Colonic mucosa (tissue), 4 donors: ENCODE measurements around the gene SEMA5A. TPM values are rescaled to one million over a fixed set of nuclear protein-coding genes. Genes with fewer than 3 reads are reported as not detected.

Source experiments
- DNase-seq: peaks from one replicate; pipeline ENCODE4 v3.0.0-alpha.2; 2020
- H3K27ac ChIP-seq: fragments of 200-600 bp; one replicate; pipeline ENCODE4 v1.8.0; 2021
- H3K27me3 ChIP-seq: fragments of 200-600 bp; one replicate; pipeline ENCODE4 v1.8.0; 2021
- H3K36me3 ChIP-seq: fragments of 200-600 bp; one replicate; pipeline ENCODE4 v1.8.0; 2021
- H3K4me1 ChIP-seq: fragments of 200-600 bp; one replicate; pipeline ENCODE4 v1.8.0; 2021; ENCODE audit warnings: mild to moderate bottlenecking
- H3K4me3 ChIP-seq: fragments of 200-600 bp; one replicate; pipeline ENCODE4 v1.8.0; 2021
- H3K9ac ChIP-seq, 2 donors: one replicate each; pipeline ENCODE4 v1.7.0; 2013; ENCODE audit warnings: control low read depth in 2 of 2, low read depth in 2 of 2, low read length in 2 of 2
- H3K9me3 ChIP-seq: fragments of 200-600 bp; one replicate; pipeline ENCODE4 v1.8.0; 2021
- intact Hi-C: fragments of 100-400 bp; cut with DNase I; formaldehyde crosslinking; loops from one replicate; pipeline ENCODE4 v1.14.1; 2022
- total RNA-seq, 2 donors: library from RNA; stranded (reverse); fragmentation: NEBNext Ultra II Directional in 1 of 2; extraction: Animal tissue kit (Norgen Biotek cat#: 25700) in 1 of 2; gene quantifications; one replicate each; pipeline ENCODE4 v1.2.1, GENCODE V29; 2021
- TF ChIP-seq, protein P1 (sequence below): fragments of 200-600 bp; IDR thresholded peaks from one replicate; pipeline ENCODE4 v1.8.0; 2022; ENCODE audit warnings: antibody characterized with exemption, mild to moderate bottlenecking
- donor health status: healthy.
- donor health status: DM: no; HTN: no; CAD: no.
- donor health status: DM: no; HTN: no; CAD: no.

The SEMA5A gene
- total RNA-seq, 2 donors from 2014 or later: 23.3 to 32.7 TPM

DNA sequence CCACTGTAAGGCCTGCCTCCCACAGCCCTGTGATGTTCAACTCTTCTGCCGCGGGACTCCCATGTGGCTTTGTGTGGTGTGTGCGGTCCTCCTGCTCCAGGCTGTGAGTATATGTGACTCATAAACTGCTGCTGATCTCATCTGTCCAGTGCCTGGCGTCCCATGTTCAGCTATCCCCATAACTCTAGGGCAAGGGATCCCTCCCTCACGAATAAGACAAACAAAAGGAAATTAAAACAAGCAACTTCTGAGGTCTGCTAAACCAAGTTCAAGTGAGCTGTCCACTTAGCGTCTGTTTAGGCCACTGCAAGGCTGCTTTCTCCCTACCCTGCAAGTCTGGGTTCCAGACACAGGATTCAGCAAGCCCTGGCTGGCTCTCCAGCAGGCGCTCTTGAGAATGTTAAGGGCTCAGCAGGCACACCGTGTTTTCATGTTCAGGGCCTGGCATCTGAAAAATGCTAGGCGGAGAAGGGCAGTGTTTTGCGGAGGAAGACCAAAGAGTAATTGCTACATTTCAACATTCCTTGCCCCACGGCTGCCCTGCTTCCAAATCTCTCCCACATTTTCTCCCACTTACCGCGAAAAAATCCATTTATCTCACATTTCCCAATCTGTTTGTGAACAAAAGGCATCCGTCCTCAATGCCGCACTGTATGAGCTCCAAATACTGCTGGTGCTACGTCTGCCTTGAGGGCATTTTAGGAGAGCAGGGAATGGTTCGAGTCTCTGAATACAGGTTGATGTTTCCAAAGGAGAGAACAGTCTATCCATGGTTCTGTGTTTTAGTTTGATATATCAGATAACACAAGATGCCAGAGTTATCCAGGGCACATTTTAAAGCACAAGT is 280.2 kb downstream of the SEMA5A start:
- H3K9ac ChIP-seq: no peak overlapping the region
- no peaks in the 10 kb centered on the region for H3K9me3 ChIP-seq
- TF ChIP-seq, protein P1, sequence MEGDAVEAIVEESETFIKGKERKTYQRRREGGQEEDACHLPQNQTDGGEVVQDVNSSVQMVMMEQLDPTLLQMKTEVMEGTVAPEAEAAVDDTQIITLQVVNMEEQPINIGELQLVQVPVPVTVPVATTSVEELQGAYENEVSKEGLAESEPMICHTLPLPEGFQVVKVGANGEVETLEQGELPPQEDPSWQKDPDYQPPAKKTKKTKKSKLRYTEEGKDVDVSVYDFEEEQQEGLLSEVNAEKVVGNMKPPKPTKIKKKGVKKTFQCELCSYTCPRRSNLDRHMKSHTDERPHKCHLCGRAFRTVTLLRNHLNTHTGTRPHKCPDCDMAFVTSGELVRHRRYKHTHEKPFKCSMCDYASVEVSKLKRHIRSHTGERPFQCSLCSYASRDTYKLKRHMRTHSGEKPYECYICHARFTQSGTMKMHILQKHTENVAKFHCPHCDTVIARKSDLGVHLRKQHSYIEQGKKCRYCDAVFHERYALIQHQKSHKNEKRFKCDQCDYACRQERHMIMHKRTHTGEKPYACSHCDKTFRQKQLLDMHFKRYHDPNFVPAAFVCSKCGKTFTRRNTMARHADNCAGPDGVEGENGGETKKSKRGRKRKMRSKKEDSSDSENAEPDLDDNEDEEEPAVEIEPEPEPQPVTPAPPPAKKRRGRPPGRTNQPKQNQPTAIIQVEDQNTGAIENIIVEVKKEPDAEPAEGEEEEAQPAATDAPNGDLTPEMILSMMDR: no peak
- DNase-seq: no peak
- H3K36me3 ChIP-seq: no peaks in the 10 kb centered on the region
- no peaks in the 10 kb centered on the region for H3K27me3 ChIP-seq
- no peaks in the 10 kb centered on the region for H3K4me1 ChIP-seq
- intact Hi-C loops: no loop called here
- no peak overlapping the region for H3K4me3 ChIP-seq
- H3K27ac ChIP-seq: no peak overlapping the region

DNA sequence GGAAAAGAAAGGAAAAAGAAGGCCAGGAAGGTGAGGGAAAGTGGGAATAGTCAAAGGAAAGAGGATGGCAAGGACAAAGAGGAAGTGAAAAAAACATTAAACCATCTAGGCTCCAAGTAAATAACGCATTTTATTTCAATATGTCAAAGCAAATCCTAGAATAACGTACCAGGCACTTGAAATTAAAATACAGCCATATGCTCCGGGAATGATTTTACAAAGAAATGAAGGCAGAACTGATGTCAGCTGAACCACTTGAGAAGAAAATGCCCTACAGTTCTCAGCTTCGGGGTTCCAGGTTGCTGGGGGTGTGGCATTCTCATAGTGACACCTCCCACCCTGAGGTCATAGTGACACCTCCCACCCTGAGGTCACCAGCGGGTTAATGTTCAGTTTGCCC is 281.6 kb downstream of the SEMA5A start:
- no peak overlapping the region for H3K27ac ChIP-seq
- TF ChIP-seq, protein P1: no peak
- intact Hi-C loops: no loop called here
- no peak for DNase-seq
- no peaks in the 10 kb centered on the region for H3K4me1 ChIP-seq
- no peaks in the 10 kb centered on the region for H3K36me3 ChIP-seq
- H3K4me3 ChIP-seq: no peak overlapping the region
- H3K27me3 ChIP-seq: no peaks in the 10 kb centered on the region
- no peaks in the 10 kb centered on the region for H3K9me3 ChIP-seq
- no peak overlapping the region for H3K9ac ChIP-seq

DNA sequence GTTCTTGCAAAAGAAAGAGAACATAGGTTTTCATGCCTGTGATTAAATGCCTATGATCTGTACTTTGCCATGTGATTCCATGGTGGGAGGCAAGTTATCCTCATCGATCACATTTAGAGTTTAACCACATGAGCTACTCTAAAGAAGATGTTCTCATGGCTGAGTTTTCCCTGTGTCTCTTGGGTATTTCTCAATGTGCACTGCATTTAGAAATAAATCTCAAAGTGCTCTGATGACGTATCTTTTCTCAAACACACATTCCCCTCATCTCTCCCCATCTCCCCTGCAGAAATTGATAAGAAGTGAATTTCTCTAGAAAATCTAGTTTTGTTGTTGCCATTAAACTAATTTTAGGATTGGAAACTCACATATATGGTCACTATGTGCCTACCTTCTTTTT is 282.2 kb downstream of the SEMA5A start:
- H3K9ac ChIP-seq: no peak overlapping the region
- H3K27me3 ChIP-seq: no peaks in the 10 kb centered on the region
- DNase-seq: no peak
- no peaks in the 10 kb centered on the region for H3K4me1 ChIP-seq
- TF ChIP-seq, protein P1: no peak
- H3K27ac ChIP-seq: no peak overlapping the region
- intact Hi-C loops: no loop called here
- H3K9me3 ChIP-seq: no peaks in the 10 kb centered on the region
- no peak overlapping the region for H3K4me3 ChIP-seq
- no peaks in the 10 kb centered on the region for H3K36me3 ChIP-seq

DNA sequence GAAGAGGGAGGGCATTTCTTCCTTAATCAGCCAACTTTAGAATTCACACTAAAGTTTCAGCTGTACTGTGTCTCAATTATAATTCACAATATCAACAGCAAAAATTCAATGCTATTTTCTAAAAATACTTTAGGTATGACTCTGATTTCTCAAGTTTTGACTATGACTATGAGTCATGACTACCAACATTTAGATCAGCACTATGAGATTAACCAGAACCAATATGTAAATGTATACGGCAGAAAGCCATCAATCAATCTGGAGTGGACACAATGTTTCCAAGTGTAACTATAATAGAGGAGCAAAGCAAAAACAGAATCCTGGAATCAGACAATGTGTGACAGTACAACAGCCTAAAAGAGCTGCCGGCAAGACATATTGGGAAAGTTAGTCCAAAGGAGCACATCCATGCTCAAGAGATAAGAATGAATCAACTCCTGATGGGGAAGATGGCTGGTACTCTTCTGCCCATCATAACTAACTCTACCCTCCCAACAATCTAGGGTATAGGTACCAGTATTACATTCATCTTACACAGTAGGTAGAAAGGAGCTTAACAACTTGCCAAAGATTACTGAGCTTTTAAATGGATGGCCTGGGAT is 294.4 kb downstream of the SEMA5A start:
- TF ChIP-seq, protein P1: no peak
- Histone ChIP-seq H3K27ac (no peak overlapping the region), H3K27me3 (no peaks in the 10 kb centered on the region), H3K36me3 (no peaks in the 10 kb centered on the region), H3K9ac (no peak overlapping the region), H3K4me3 (no peak overlapping the region), H3K4me1 (no peaks in the 10 kb centered on the region), H3K9me3 (no peaks in the 10 kb centered on the region)
- intact Hi-C loops: no loop called here
- DNase-seq: no peak

DNA sequence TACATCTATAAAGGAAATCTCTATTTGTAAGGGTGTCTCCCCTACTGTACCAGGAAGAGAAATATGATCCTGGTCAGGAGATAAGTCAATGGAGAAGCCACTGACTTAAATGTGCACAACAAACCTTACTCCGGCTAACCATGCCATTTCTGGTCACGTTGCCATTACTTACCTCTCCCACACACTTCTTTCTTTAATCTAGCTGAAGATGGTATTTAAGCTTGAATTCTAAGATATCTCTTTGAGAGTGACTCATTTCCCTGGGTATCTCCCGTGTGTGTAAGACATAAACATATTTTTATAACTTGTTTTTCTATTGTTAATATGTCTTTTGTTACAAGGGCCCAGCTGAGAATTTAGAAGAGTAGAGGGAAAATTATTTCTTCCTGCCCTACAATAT is 296.6 kb downstream of the SEMA5A start:
- H3K27ac ChIP-seq: no peak overlapping the region
- DNase-seq: no peak
- TF ChIP-seq, protein P1: no peak
- no peak overlapping the region for H3K4me3 ChIP-seq
- no peaks in the 10 kb centered on the region for H3K27me3 ChIP-seq
- intact Hi-C loops: no loop called here
- no peaks in the 10 kb centered on the region for H3K4me1 ChIP-seq
- no peak overlapping the region for H3K9ac ChIP-seq
- no peaks in the 10 kb centered on the region for H3K36me3 ChIP-seq
- H3K9me3 ChIP-seq: no peaks in the 10 kb centered on the region
